Activated T-helper 1 cell treated with anti-CD3 and anti-CD28 coated beads, Interleukin-12 subunit alpha, Interleukin-12 subunit beta, Interleukin-2, Interleukin-4 antibody, amounts not matched to agents 30 ng/mL and 10 ng/mL and 1 ng/mL, durations not matched to agents 14 hours and 24 hours and 36 hours (primary cell): Measurements from ENCODE around the gene MAMDC4. TPM values are rescaled to one million over a fixed set of nuclear protein-coding genes. Genes with fewer than 3 reads are reported as not detected.
"Not testable (repeated sequence)": the region's sequence is repeated elsewhere in the genome, so short reads cannot be mapped to it uniquely, and the experiment has no call there.

ENCODE experiments used
- DNase-seq: peaks from one replicate; pipeline ENCODE4 v3.0.0; 2021; ENCODE audit warnings: low spot score
- H3K27ac Mint-ChIP-seq: one replicate; pipeline ENCODE4 v1.8.0; 2021; ENCODE audit warnings: mild to moderate bottlenecking, mixed read lengths
- H3K27me3 Mint-ChIP-seq: one replicate; pipeline ENCODE4 v1.8.0; 2022; ENCODE audit warnings: mild to moderate bottlenecking, moderate library complexity, mixed read lengths; ENCODE audit not compliant: insufficient read depth
- H3K36me3 Mint-ChIP-seq: one replicate; pipeline ENCODE4 v1.8.0; 2021; ENCODE audit warnings: low read depth, mixed read lengths
- H3K4me1 Mint-ChIP-seq: one replicate; pipeline ENCODE4 v1.8.0; 2021; ENCODE audit warnings: low read depth, mixed read lengths
- H3K4me3 Mint-ChIP-seq: one replicate; pipeline ENCODE4 v1.8.0; 2021; ENCODE audit warnings: mild to moderate bottlenecking, moderate library complexity, mixed read lengths
- H3K9me3 Mint-ChIP-seq: one replicate; pipeline ENCODE4 v1.8.0; 2021; ENCODE audit warnings: mixed read lengths
- intact Hi-C: fragments of 100-400 bp; cut with micrococcal nuclease; formaldehyde crosslinking; loops from one replicate; pipeline ENCODE4 v1.15.1; 2024
- total RNA-seq: library from RNA; stranded (reverse); gene quantifications from 2 replicates; pipeline ENCODE4 v1.2.3, GENCODE V29; 2022

The MAMDC4 gene
- total RNA-seq, 1 donor from 2014 or later: 18.2 TPM

DNA sequence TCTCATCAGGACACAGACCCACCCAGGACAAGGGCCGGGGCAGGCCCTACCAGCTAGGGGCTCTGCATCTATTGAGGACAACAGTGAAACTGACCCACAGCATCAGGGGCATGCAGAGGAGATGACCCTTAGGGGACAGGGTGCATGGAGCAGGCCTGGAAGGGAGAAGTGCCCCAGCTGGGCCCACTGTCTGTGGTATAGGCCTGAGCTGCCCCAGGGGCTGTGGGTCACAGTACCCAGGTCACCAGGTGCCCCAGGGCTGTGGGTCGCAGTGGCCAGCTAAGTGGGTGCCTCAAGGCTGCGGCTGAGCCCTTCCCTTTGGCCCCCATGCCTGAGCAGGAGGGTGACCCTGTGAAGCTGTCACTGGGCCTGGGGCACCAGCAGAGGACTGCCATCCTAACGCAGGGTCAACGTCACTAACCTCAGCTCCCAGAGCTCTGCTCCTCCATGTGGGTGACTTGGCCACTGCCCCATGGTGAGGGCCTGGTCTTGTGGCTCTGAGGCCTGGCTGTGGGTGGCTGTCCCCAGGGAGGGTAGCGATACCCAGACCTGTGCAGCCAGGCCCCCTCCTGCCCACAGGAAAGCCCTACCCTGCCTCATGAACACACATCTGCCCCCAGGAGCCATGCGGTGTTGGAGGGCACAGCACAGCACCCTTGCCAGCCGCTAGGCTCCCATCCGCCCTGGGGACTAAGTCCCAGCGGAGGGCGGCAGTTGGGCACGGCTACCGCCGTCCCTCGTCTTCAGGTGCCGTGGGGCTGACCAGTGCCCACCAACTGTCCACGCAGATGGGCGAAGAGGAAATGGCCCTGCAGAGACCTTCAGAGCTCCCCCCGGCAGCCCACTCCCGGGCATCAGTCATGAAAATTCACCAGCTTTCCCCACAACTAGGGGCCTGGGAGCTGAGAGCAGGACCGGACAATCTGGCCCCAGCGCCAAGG lies 9.1 kb downstream of the MAMDC4 start:
- H3K4me3 Mint-ChIP-seq: no peak overlapping the region
- no peaks in the 10 kb centered on the region for H3K27me3 Mint-ChIP-seq
- DNase-seq: no peak
- H3K36me3 Mint-ChIP-seq: peaks cover 16% of the 10 kb centered on the region
- no peak overlapping the region for H3K27ac Mint-ChIP-seq
- no peaks in the 10 kb centered on the region for H3K9me3 Mint-ChIP-seq
- peaks cover 10% of the 10 kb centered on the region for H3K4me1 Mint-ChIP-seq
- intact Hi-C loops: no loop called here

DNA sequence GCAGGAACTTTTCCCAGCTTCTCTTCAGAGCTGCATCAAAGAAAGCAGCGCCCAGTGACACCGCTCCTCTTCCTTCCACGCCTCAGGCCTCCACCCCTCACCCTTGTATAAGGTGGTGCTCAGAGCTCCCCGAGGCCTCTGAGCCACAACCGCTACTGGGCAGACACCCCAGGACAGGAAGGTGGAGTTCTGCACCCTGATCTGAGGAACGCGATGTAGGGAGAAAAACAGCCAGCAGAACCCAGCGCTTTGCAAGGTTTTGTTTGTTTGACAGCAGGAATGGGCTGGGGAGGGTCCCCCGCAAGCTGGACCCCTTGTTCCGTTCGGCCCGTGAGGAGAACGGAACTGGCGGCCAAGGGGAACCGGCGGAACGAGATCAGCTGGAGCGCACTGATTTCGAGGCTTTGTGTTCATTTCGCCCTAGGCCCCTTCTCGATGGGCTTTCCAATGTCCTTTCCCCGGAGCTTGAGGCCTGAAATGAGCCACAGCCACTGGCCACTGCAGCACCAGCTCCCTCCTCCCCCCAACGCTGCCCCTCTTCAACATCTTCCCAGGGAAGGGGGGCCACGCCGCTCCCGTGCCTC lies 9.8 kb downstream of the MAMDC4 start:
- no peak overlapping the region for H3K27ac Mint-ChIP-seq
- H3K4me1 Mint-ChIP-seq: peaks cover 10% of the 10 kb centered on the region
- H3K36me3 Mint-ChIP-seq: peaks cover 16% of the 10 kb centered on the region
- no peaks in the 10 kb centered on the region for H3K27me3 Mint-ChIP-seq
- no peak overlapping the region for H3K4me3 Mint-ChIP-seq
- intact Hi-C loops: no loop called here
- H3K9me3 Mint-ChIP-seq: no peaks in the 10 kb centered on the region
- no peak for DNase-seq

DNA sequence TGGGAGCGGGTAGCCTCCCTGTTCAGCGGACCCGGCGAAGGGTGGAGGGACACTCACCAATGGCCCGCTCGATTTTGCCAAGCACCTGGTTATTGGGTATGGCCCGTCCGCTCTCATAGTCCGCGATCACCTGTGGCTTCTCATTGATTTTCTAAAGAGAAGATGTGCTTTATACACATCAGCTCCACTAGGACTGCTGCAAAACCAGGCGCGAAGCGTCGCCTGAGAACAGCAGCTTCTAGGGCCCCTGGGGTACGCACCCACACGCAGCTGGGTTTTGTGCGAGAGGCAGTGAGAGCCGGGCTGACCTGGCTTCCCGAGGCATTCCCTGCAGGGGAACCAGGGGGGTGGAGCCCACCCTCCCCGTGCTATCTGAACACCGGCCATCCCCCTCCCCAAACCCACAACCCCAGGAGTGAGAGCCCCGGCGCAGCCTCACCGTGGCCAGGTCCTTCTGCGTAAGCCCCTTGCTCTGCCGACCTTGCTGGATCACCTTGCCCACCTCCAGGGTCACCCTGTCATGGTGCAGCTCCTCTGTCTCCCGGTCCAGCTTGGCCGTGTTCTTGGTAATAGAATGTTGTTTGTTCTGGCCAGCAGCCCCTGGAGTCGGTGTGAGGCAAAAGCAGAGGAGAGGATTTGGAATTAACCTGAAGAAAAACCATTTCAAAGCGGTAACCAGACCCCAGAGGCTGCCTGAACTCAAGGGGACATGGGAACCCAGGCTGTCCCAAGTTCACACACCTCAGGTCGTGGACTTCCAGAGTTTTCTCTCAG lies 10.9 kb downstream of the MAMDC4 start:
- DNase-seq: no peak
- Mint-ChIP-seq H3K4me3 (peak overlapping the region; percentile 11), H3K36me3 (peaks cover 16% of the 10 kb centered on the region), H3K9me3 (no peaks in the 10 kb centered on the region), H3K27me3 (no peaks in the 10 kb centered on the region), H3K4me1 (peaks cover 10% of the 10 kb centered on the region), H3K27ac (no peak overlapping the region)
- intact Hi-C loops: no loop called here

GRCh38 chr9:136863623-136864273 lies 11.6 kb downstream of the MAMDC4 start:
- Mint-ChIP-seq H3K36me3 (peaks cover 17% of the 10 kb centered on the region), H3K27me3 (no peaks in the 10 kb centered on the region), H3K4me1 (peaks cover 10% of the 10 kb centered on the region), H3K27ac (peak overlapping the region; percentile 22), H3K9me3 (no peaks in the 10 kb centered on the region), H3K4me3 (peak overlapping the region; percentile 33)
- intact Hi-C loops: no loop called here
- no peak for DNase-seq

DNA sequence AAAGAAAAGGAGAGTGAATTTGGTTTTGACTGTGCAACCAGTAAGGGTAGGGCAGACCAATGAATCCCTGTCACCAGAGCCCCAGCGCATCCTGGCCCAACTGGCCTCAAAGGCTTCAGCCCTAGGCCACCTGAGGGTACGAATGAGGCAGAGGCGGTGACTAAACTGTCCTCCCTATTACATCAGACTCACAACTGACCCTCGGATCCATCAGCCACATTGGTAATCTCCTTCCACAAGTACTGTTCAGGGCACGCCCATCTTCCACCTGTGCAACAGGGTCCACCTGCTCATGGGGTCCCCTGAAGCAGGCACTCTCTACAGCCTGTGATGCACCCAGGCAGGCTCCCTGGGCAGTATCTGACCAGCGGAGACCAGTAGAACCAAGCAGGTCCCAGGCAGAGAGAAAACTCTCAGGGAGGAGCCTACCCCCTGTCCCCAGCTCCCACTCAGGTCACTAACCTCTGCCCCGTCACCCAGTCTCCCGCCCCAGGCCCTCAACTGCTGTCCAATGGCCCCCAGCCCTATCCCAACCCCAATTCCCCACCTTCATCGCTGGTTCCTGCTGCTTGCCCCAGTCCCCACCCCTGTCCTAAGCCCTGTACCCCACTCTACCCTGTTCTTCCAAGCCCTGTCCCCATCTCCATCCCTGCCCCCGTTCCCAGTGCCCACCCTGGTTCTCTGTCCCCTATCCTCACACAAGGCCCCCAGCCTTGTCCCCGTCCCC lies 13.1 kb downstream of the MAMDC4 start:
- Mint-ChIP-seq H3K9me3 (no peaks in the 10 kb centered on the region), H3K27me3 (no peaks in the 10 kb centered on the region), H3K36me3 (peaks cover 22% of the 10 kb centered on the region), H3K27ac (peak overlapping the region; percentile 82), H3K4me3 (peak overlapping the region; percentile 89), H3K4me1 (peaks cover 10% of the 10 kb centered on the region)
- DNase-seq: no peak
- intact Hi-C loops: no loop called here

- H3K4me3 Mint-ChIP-seq: peak overlapping the region; percentile 89
- H3K27ac Mint-ChIP-seq: peak overlapping the region; percentile 82
- no peaks in the 10 kb centered on the region for H3K9me3 Mint-ChIP-seq
- intact Hi-C loops: loop anchor here (1.0 kb wide), 7 partner anchors 16 to 358 kb away; partner anchors contain the start of genes PHPT1 and TRAF2
- H3K27me3 Mint-ChIP-seq: no peaks in the 10 kb centered on the region
- DNase-seq: no peak
- peaks cover 19% of the 10 kb centered on the region for H3K36me3 Mint-ChIP-seq
- peaks cover 10% of the 10 kb centered on the region for H3K4me1 Mint-ChIP-seq
These were observed 13.6 kb downstream of the MAMDC4 start for GRCh38 chr9:136865768-136866103.

- peaks cover 16% of the 10 kb centered on the region for H3K36me3 Mint-ChIP-seq
- peak overlapping the region; percentile 79 for H3K27ac Mint-ChIP-seq
- H3K4me1 Mint-ChIP-seq: peaks cover 10% of the 10 kb centered on the region
- H3K27me3 Mint-ChIP-seq, DNase-seq, H3K9me3 Mint-ChIP-seq: not testable (repeated sequence)
- intact Hi-C loops: loop anchor here (1.0 kb wide), 7 partner anchors 15 to 356 kb away; partner anchors contain the start of genes PHPT1 and TRAF2
- peak overlapping the region; percentile 74 for H3K4me3 Mint-ChIP-seq
These were observed 14.8 kb downstream of the MAMDC4 start for GRCh38 chr9:136866898-136867421.

DNA sequence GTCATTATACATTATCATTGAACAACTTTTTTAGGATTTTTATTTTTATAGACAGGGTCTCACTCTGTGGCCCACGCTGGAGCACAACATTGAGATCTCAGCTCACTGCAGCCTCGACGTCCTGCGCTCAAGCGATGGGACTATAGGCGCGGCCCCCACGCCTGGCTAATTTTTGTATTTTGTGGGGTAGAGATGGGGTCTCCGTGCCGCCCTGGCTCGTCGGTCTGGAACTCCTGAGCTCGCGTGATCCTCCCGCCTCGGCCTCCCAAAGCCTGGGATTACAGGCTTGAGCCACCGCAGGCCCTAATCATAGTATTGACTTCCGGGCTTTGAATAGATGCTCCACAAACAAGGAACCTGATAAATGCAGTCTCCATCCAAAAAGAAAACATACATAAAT lies 15.3 kb downstream of the MAMDC4 start:
- H3K27me3 Mint-ChIP-seq: no peaks in the 10 kb centered on the region
- H3K4me3 Mint-ChIP-seq: peak overlapping the region; percentile 74
- peak overlapping the region; percentile 55 for H3K27ac Mint-ChIP-seq
- intact Hi-C loops: no loop called here
- H3K4me1 Mint-ChIP-seq: peaks cover 10% of the 10 kb centered on the region
- DNase-seq: no peak
- no peaks in the 10 kb centered on the region for H3K9me3 Mint-ChIP-seq
- H3K36me3 Mint-ChIP-seq: peaks cover 13% of the 10 kb centered on the region

DNA sequence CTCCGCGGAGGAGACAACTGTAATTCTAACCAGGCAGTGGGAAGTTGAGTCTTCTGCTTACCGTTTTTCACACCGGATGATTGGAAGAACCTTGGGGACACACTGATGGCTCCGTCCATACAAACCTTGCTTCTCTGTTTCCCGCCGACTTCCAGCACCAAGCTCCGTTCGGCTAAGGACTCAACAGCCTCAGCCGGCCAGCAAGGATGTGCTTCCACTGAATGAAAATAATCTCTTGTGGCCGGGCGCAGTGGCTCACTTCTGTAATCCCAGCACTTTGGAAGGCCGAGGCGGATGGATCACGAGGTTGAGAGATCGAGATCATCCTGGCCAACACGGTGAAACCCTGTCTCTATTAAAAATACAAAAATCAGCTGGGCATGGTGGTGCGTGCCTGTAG lies 15.8 kb downstream of the MAMDC4 start:
- Mint-ChIP-seq H3K4me1 (peaks cover 10% of the 10 kb centered on the region), H3K4me3 (peak overlapping the region; percentile 74), H3K9me3 (no peaks in the 10 kb centered on the region), H3K27me3 (no peaks in the 10 kb centered on the region), H3K27ac (peak overlapping the region; percentile 55), H3K36me3 (peaks cover 13% of the 10 kb centered on the region)
- no peak for DNase-seq
- intact Hi-C loops: no loop called here

DNA sequence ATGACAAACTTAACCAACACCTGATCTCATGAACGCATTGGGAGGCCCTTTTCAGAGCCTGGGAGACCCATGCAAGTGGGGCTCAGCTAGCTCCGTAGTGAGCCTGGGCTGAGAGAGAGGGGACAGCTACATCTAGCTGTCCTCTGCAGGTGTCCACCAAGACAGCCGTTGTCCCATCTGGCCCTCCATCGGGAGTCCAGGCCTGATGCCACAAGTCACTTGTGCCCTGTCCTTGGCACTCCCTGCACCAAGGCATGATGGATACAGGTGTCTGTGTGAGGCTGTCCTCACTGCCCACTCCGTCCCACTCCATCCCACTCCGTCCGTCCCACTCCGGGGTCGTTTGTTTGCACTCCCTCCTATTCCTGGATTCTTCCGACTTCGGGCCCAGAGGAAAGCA lies 16.5 kb downstream of the MAMDC4 start:
- H3K27me3 Mint-ChIP-seq: no peaks in the 10 kb centered on the region
- intact Hi-C loops: no loop called here
- H3K9me3 Mint-ChIP-seq: no peaks in the 10 kb centered on the region
- H3K4me3 Mint-ChIP-seq: peak overlapping the region; percentile 67
- no peak for DNase-seq
- peaks cover 10% of the 10 kb centered on the region for H3K36me3 Mint-ChIP-seq
- H3K27ac Mint-ChIP-seq: no peak overlapping the region
- H3K4me1 Mint-ChIP-seq: peaks cover 8% of the 10 kb centered on the region

DNA sequence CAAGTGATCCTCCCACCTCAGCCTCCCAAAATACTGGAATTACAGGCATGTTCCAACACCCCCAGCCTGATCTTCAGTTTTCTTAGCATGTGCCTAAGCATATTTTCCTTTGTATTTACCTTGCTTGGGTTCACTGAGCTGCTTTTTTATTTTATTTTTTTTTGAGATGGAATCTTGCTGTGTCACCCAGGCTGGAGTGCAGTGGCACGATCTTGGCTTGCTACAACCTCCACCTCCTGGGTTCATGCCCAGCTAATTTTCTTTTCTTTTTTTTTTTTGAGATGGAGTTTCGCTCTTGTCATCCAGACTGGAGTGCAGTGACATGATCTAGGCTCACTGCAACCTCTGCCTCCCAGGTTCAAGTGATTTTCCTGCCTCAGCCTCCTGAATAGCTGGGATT lies 17.5 kb downstream of the MAMDC4 start:
- H3K4me1 Mint-ChIP-seq, H3K9me3 Mint-ChIP-seq, H3K4me3 Mint-ChIP-seq, H3K36me3 Mint-ChIP-seq, H3K27ac Mint-ChIP-seq, DNase-seq, intact Hi-C loops, H3K27me3 Mint-ChIP-seq: not testable (repeated sequence)

DNA sequence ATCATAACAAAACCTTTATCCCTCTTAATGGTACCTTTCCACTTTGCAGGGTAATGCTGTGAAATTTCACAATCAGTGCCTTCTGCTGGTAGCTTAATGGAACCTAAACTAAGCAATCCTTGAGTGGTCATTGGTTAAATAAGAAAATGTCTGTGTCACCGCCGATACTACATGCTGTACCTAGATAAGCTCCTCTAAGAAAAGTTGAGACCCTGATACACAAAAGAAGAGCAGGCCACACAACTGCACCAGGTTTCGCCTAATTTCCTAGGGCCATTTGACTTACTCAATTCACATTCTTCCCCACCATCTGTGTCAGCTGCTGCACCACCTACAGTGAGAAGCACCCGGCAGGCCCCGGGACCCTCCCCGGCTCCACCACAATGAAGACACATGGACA lies 23.0 kb downstream of the MAMDC4 start:
- no peaks in the 10 kb centered on the region for H3K27me3 Mint-ChIP-seq
- H3K4me3 Mint-ChIP-seq: no peak overlapping the region
- peaks cover 8% of the 10 kb centered on the region for H3K4me1 Mint-ChIP-seq
- H3K9me3 Mint-ChIP-seq: no peaks in the 10 kb centered on the region
- H3K36me3 Mint-ChIP-seq: peaks cover 2% of the 10 kb centered on the region
- H3K27ac Mint-ChIP-seq: no peak overlapping the region
- intact Hi-C loops: no loop called here
- DNase-seq: no peak
